Sigmoid colon (tissue), 3 donors: ENCODE data around the gene DIP2B.

Experiments used
- CTCF ChIP-seq, 4 experiments: fragments of 450-650 bp in 3 of 4; fragments of 200-600 bp in 1 of 4; IDR thresholded peaks; one replicate each; pipeline ENCODE4 v1.5.1; 2016 to 2019; ENCODE audit warnings: antibody characterized with exemption in 4 of 4, mild to moderate bottlenecking in 3 of 4, moderate library complexity in 2 of 4
- POLR2A ChIP-seq, 2 donors: fragments of 450-650 bp; IDR thresholded peaks; one replicate each; pipeline ENCODE4 v1.6.1; 2016; ENCODE audit warnings: antibody characterized with exemption in 2 of 2, mild to moderate bottlenecking in 2 of 2, moderate library complexity in 2 of 2

DNA sequence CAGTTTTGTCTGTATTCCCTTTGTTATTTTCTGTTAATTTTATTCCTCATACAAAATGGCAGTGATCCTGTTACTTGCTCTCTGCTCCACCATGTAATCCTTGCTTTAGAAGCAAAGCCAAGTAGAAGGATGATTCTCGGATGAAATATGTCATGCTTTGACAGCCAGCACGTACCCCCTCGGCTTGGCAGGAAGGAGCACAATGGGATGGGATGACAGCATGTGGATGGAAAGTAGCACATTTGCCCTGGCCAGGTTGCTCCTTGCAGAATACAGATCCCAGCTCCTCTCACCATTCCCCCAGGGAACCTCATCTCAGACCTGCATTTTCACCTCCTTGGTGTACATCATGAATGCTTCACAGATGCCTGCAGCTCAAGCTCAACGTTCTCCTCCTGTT is 224.1 kb downstream of the DIP2B start:
- TF ChIP-seq CTCF (IDR thresholded peaks at IDR 0.05) = no peak
- no peak for TF ChIP-seq POLR2A (IDR thresholded peaks at IDR 0.05)
